IgD-negative memory B cell (primary cell): ENCODE measurements around the gene MARCKSL1. TPM values are rescaled to one million over a fixed set of nuclear protein-coding genes. Genes with fewer than 3 reads are reported as not detected.

Experiments
- H3K27ac Mint-ChIP-seq, 3 donors: one replicate each; pipeline ENCODE4 v1.8.0; 2020 to 2022; ENCODE audit warnings: mild to moderate bottlenecking in 3 of 3, mixed read lengths in 3 of 3, moderate library complexity in 1 of 3
- H3K27me3 Mint-ChIP-seq: one replicate; pipeline ENCODE4 v1.8.0; 2021; ENCODE audit warnings: mixed read lengths
- H3K36me3 Mint-ChIP-seq: one replicate; pipeline ENCODE4 v1.8.0; 2020; ENCODE audit warnings: mild to moderate bottlenecking, mixed read lengths
- H3K4me1 Mint-ChIP-seq, 3 donors: one replicate each; pipeline ENCODE4 v1.8.0; 2020 to 2022; ENCODE audit warnings: mixed read lengths in 3 of 3, mild to moderate bottlenecking in 1 of 3
- H3K4me3 Mint-ChIP-seq, 4 donors: one replicate each; pipeline ENCODE4 v1.8.0; 2020 to 2022; ENCODE audit warnings: mild to moderate bottlenecking in 4 of 4, mixed read lengths in 4 of 4, moderate library complexity in 3 of 4
- H3K9me3 Mint-ChIP-seq, 3 donors: one replicate each; pipeline ENCODE4 v1.8.0; 2020 to 2021; ENCODE audit warnings: mixed read lengths in 3 of 3, mild to moderate bottlenecking in 1 of 3
- polyA plus RNA-seq: library from polyadenylated mRNA; unstranded; fragments of 300-500 nt; fragmentation: Illumina TruSeq; gene quantifications from one replicate; pipeline ENCODE4 v1.2.3, GENCODE V29; 2021

MARCKSL1 gene, protein sequence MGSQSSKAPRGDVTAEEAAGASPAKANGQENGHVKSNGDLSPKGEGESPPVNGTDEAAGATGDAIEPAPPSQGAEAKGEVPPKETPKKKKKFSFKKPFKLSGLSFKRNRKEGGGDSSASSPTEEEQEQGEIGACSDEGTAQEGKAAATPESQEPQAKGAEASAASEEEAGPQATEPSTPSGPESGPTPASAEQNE
- polyA plus RNA-seq = 219 TPM

GRCh38 chr1:32335790-32336590 lies at the start of gene MARCKSL1:
Gene MARCKSL1 (minus strand): TSS chr1:32336233. CDS start chr1:32336033, 200 bp downstream.
- H3K27ac Mint-ChIP-seq = peak within 1 kb of the TSS; percentile 88 to 92 (median 89)
- H3K4me1 Mint-ChIP-seq = peaks cover 34 to 47% (median 43%) of the 10 kb centered on the region in 3 donors
- H3K9me3 Mint-ChIP-seq = no peaks in the 10 kb centered on the region
- peaks cover 1% of the 10 kb centered on the region for H3K27me3 Mint-ChIP-seq
- H3K4me3 Mint-ChIP-seq = peak within 1 kb of the TSS; percentile 87 to 93 (median 91)
- H3K36me3 Mint-ChIP-seq = no peaks in the 10 kb centered on the region

- no peaks in the 10 kb centered on the region for H3K27me3 Mint-ChIP-seq
- H3K36me3 Mint-ChIP-seq = peaks cover 2% of the 10 kb centered on the region
- no peak overlapping the region for H3K27ac Mint-ChIP-seq
Measured at GRCh38 chr1:32380057-32380456, 44.0 kb upstream of the MARCKSL1 start.

GRCh38 chr1:32377541-32378220 lies 41.6 kb upstream of the MARCKSL1 start:
- H3K4me1 Mint-ChIP-seq = peaks cover 3 to 7% (median 4%) of the 10 kb centered on the region in 3 donors
- H3K27ac Mint-ChIP-seq = peak overlapping the region in 1 of 3 donors; percentile 20
- H3K9me3 Mint-ChIP-seq = no peaks in the 10 kb centered on the region
- H3K36me3 Mint-ChIP-seq = peaks cover 2% of the 10 kb centered on the region
- no peaks in the 10 kb centered on the region for H3K27me3 Mint-ChIP-seq
- no peak overlapping the region for H3K4me3 Mint-ChIP-seq

More at GRCh38 chr1:32380057-32380456, 44.0 kb upstream of the MARCKSL1 start:
- H3K4me3 Mint-ChIP-seq = peak overlapping the region in 1 of 4 donors; percentile 48
- H3K4me1 Mint-ChIP-seq = no peaks in the 10 kb centered on the region
- H3K9me3 Mint-ChIP-seq = no peaks in the 10 kb centered on the region

DNA sequence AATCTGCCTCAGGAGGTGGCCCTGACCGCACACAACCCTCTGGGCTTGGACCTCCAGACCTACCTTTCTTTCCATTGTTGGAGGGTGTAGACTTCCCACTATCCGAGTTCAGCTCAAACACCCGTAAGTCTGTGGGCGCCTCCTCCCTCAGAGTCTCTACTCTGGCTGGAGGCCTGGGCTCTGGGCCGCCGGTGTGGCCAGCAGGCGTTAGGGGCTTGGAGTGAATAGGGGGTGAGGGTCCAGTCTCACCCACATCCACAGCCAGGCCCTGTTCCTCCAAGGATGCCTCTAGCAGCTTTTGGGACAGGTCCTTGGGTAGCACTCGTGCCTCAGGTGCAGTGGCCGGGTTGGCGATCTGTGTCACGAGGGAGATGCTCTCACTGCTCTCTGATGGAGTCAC lies 40.2 kb upstream of the MARCKSL1 start:
- Mint-ChIP-seq H3K4me3 (no peak overlapping the region), H3K27ac (no peak overlapping the region), H3K27me3 (no peaks in the 10 kb centered on the region), H3K9me3 (no peaks in the 10 kb centered on the region), H3K4me1 (peaks cover 10 to 13% (median 13%) of the 10 kb centered on the region in 3 donors), H3K36me3 (peaks cover 2% of the 10 kb centered on the region)

DNA sequence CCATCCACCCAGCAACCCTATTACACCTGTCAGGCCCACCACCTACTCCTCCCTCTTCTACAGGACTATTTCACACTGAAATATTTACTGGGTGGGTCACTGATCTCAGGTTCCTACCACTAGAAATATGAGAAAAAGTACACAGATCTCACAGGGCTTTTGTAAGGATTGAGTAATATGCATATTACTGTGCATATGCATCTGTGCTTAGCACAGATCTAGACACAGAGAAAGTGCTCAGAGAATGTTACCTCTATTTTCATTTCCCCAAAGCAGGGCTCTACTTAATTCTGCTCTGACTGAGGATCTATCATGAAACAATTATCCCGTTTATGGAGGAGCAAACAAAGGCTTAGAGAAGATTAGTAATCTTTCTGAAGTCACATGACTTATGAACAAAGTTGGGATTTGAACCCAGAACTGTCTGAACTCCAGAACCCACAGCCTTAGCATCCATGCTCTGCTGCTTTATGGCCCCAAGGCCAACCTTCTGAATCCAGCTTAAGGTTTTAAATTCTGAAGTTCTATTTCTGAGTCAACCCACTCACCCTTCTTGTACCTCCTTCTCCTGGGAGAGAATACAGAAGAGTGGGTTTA lies 38.1 kb upstream of the MARCKSL1 start:
- peaks cover 3% of the 10 kb centered on the region for H3K36me3 Mint-ChIP-seq
- H3K27me3 Mint-ChIP-seq = no peaks in the 10 kb centered on the region
- H3K4me1 Mint-ChIP-seq = peaks cover 10 to 13% (median 13%) of the 10 kb centered on the region in 3 donors
- no peak overlapping the region for H3K27ac Mint-ChIP-seq
- no peaks in the 10 kb centered on the region for H3K9me3 Mint-ChIP-seq
- H3K4me3 Mint-ChIP-seq = no peak overlapping the region

DNA sequence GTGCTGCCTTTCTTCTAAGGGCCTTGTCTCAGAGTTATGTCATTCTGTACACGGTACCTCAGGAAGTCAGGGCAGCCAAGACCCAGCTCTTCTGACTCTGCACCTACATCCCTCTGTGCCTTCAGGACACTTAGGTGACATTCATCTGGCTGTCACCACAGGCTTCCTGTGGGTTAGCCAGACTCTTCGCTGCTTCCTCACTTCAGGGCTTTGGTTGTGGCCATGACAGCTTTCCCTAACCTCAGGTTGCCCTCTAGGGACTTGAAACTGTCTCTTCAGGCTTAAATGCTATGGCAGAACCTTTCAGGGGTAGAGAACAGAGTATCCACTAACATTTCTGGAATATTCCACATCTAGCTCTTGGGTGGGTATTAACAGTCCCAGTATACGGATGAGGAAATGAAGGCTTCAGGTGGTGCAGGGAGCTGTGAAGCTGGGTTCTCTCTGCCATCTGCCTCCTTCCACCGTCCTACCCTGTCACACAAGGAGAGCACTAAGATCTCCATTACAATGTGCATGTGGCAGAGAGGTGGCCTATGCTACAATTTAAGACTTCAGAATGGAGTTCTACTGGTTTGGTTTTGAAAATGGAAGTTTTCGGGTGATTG lies 36.2 kb upstream of the MARCKSL1 start:
- Mint-ChIP-seq H3K36me3 (peaks cover 1% of the 10 kb centered on the region), H3K27ac (peak overlapping the region in 1 of 3 donors; percentile 77), H3K4me3 (peak overlapping the region in 1 of 4 donors; percentile 52), H3K27me3 (no peaks in the 10 kb centered on the region), H3K9me3 (no peaks in the 10 kb centered on the region), H3K4me1 (peaks cover 10 to 13% (median 13%) of the 10 kb centered on the region in 3 donors)

DNA sequence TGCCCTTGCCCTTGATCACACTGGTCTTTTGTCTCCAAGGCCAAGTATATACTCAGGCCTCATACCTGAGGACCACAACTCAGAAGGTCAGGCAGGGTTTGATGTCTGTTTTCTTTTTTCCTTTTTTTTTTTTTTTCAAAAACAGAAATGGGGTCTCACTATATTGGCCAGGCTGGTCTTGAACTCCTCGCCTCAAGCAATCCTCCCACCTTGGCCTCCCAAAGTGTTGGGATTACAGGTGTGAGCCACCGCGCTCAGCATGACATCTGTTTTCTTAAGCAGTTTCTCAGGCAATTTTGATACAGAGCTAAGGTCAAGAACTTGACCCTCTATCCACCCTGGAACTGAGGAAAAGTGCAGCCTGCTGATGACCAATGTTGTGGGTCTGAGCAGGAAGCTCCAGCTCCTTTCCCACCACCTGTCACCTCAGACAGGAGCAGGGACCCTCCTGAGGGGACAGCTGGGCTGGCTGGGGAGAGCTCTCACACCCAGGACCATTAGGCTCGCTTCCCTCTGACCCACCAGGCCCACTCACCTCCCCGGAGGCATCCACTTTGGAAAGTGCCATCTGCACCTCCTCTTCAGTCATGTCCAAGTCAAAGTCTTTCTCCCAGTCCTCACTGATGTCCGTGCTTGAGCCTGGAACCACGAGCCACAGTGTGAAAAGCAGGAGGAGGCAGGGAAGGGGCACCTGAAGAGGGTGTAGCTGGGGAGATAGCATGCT lies 32.0 kb upstream of the MARCKSL1 start:
- no peak overlapping the region for H3K4me3 Mint-ChIP-seq
- H3K9me3 Mint-ChIP-seq = no peaks in the 10 kb centered on the region
- peaks cover 1% of the 10 kb centered on the region for H3K36me3 Mint-ChIP-seq
- no peaks in the 10 kb centered on the region for H3K27me3 Mint-ChIP-seq
- H3K4me1 Mint-ChIP-seq = peaks cover 9 to 13% (median 11%) of the 10 kb centered on the region in 3 donors
- no peak overlapping the region for H3K27ac Mint-ChIP-seq

- Mint-ChIP-seq H3K9me3 (no peaks in the 10 kb centered on the region), H3K27ac (no peak overlapping the region), H3K4me3 (no peak overlapping the region), H3K27me3 (peaks cover 3% of the 10 kb centered on the region), H3K36me3 (peaks cover 6% of the 10 kb centered on the region), H3K4me1 (peaks cover 8 to 11% (median 8%) of the 10 kb centered on the region in 3 donors)
Measured at GRCh38 chr1:32365445-32365844, 29.4 kb upstream of the MARCKSL1 start.

- Mint-ChIP-seq H3K27ac (no peak overlapping the region), H3K9me3 (no peaks in the 10 kb centered on the region), H3K4me3 (no peak overlapping the region), H3K36me3 (peaks cover 6% of the 10 kb centered on the region), H3K4me1 (peaks cover 10 to 17% (median 11%) of the 10 kb centered on the region in 3 donors), H3K27me3 (peaks cover 3% of the 10 kb centered on the region)
Measured at GRCh38 chr1:32364836-32365235, 28.8 kb upstream of the MARCKSL1 start.

- Mint-ChIP-seq H3K4me1 (peaks cover 17 to 21% (median 18%) of the 10 kb centered on the region in 3 donors), H3K9me3 (no peaks in the 10 kb centered on the region), H3K36me3 (peaks cover 5% of the 10 kb centered on the region), H3K27me3 (peaks cover 3% of the 10 kb centered on the region), H3K4me3 (peak overlapping the region in 2 of 4 donors; percentile 32 to 52), H3K27ac (no peak overlapping the region)
Measured at GRCh38 chr1:32363713-32364112, 27.7 kb upstream of the MARCKSL1 start.

DNA sequence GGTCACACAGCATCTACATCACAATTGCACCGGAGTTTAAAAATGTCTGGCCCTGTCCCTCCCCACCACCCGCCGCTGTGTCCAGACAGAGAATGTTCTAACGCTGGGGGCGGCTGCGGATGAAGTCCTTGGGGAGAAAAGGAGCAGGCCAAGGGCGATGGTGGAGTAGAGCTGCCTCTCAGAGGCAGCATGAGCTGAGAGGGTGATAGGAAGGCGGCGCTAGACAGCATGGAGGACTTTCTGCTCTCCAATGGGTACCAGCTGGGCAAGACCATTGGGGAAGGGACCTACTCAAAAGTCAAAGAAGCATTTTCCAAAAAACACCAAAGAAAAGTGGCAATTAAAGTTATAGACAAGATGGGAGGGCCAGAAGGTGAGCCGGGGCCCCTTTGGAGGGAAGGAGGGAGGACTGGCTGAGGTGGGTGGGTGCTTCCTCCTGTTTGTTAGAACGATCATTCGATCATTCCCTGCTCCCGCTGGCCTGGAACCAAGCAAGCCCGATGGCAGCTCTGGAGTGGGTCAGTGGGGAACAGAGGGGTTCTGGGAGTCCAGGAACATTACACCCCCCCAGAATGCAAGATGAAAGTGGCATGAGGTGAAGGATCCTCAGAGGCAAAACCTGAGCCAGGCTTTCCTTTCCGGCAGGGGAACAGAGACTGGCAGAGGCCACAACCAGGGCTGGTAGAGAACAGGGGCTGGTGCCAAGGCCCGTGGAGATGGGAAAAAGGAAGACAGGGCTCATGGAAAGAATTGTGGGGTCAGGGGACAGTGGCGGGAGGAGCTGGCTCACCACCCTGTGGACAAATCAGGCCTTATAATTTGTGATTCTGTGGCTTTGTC lies 26.7 kb upstream of the MARCKSL1 start, which contains the start of the genes FAM229A and TSSK3:
Gene FAM229A, minus strand, starts transcription at position 12 of the 840 bp plus-strand sequence. CDS start 394 bp downstream, outside the sequence.
Gene TSSK3, plus strand, starts transcription at position 66 of the 840 bp plus-strand sequence. Its CDS starts 163 bp downstream, at position 229.
- H3K4me3 Mint-ChIP-seq = peak within 1 kb of the TSS; percentile 17 to 73 (median 44)
- H3K36me3 Mint-ChIP-seq = peaks cover 5% of the 10 kb centered on the region
- H3K9me3 Mint-ChIP-seq = no peaks in the 10 kb centered on the region
- H3K27ac Mint-ChIP-seq = peak within 1 kb of the TSS; percentile 35 to 46 (median 36)
- peaks cover 18 to 21% (median 19%) of the 10 kb centered on the region in 3 donors for H3K4me1 Mint-ChIP-seq
- peaks cover 3% of the 10 kb centered on the region for H3K27me3 Mint-ChIP-seq

GRCh38 chr1:32361674-32362473 lies 25.8 kb upstream of the MARCKSL1 start:
- Mint-ChIP-seq H3K27me3 (peaks cover 3% of the 10 kb centered on the region), H3K9me3 (no peaks in the 10 kb centered on the region), H3K27ac (no peak overlapping the region), H3K4me1 (peaks cover 18 to 21% (median 19%) of the 10 kb centered on the region in 3 donors), H3K36me3 (peaks cover 5% of the 10 kb centered on the region), H3K4me3 (peak overlapping the region; percentile 17 to 73 (median 44))
